ENCODE data around the gene KIF12.

DNA sequence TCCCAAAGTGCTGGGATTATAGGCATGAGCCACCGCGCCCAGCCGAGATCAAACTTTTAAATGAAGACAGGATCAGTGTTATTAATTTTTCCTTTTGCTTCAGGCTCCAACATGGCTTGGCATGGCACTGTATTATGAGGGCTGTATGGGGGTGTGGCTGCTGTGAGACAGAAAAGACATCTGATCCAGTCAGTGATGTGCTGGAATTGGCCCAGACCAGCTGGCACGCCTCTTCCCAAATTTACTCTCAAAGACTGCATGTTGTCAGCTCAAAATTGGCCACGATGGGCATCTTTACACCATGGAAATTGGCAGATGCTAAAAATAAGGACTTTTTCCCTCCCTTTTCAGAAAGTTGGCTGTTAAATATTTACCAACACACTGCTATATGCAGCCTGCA, 44.1 kb upstream of the KIF12 start:
- TF ChIP-seq, protein P1, sequence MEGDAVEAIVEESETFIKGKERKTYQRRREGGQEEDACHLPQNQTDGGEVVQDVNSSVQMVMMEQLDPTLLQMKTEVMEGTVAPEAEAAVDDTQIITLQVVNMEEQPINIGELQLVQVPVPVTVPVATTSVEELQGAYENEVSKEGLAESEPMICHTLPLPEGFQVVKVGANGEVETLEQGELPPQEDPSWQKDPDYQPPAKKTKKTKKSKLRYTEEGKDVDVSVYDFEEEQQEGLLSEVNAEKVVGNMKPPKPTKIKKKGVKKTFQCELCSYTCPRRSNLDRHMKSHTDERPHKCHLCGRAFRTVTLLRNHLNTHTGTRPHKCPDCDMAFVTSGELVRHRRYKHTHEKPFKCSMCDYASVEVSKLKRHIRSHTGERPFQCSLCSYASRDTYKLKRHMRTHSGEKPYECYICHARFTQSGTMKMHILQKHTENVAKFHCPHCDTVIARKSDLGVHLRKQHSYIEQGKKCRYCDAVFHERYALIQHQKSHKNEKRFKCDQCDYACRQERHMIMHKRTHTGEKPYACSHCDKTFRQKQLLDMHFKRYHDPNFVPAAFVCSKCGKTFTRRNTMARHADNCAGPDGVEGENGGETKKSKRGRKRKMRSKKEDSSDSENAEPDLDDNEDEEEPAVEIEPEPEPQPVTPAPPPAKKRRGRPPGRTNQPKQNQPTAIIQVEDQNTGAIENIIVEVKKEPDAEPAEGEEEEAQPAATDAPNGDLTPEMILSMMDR (IDR thresholded peaks at IDR 0.05) = no peak
- TF ChIP-seq POLR2A (IDR thresholded peaks at IDR 0.05) = no peak

Measured in lower leg skin (tissue), 3 donors.